GM06990 (cell line): ENCODE data around the gene CCDC34.
"Not testable (repeated sequence)": the region's sequence is repeated elsewhere in the genome, so short reads cannot be mapped to it uniquely, and the experiment has no call there.

ENCODE experiments used
- DNase-seq: peaks from one replicate; pipeline ENCODE4 v3.0.0-alpha.2; 2011; ENCODE audit not compliant: insufficient read length; ENCODE audit errors: extremely low read depth
- H3K27me3 ChIP-seq: replicated peaks from 2 replicates; pipeline ENCODE4 v1.6.0; 2011; ENCODE audit warnings: low read length; ENCODE audit not compliant: control insufficient read depth, insufficient read depth
- H3K36me3 ChIP-seq: 2 replicates; pipeline ENCODE4 v1.5.1; 2011; ENCODE audit warnings: low read length; ENCODE audit not compliant: control insufficient read depth, insufficient read depth
- H3K4me3 ChIP-seq: replicated peaks from 2 replicates; pipeline ENCODE4 v1.5.1; 2011; ENCODE audit warnings: low read depth, mild to moderate bottlenecking, control low read depth, low read length
- CTCF ChIP-seq: IDR thresholded peaks from 2 replicates; pipeline ENCODE4 v1.5.1; 2011; ENCODE audit warnings: low read length, control low read depth, mild to moderate bottlenecking, inconsistent platforms; ENCODE audit not compliant: insufficient read depth, poor library complexity, severe bottlenecking

The CCDC34 gene

GRCh38 chr11:27339941-27340340 is 23.1 kb downstream of the CCDC34 start:
- H3K36me3 ChIP-seq, result no peaks in the 10 kb centered on the region
- H3K27me3 ChIP-seq, result no peaks in the 10 kb centered on the region
- no peak overlapping the region for H3K4me3 ChIP-seq
- no peak for DNase-seq
- no peak for TF ChIP-seq CTCF

GRCh38 chr11:27334764-27335163 is 28.3 kb downstream of the CCDC34 start:
- not testable (repeated sequence) for H3K36me3 ChIP-seq, H3K4me3 ChIP-seq, DNase-seq, H3K27me3 ChIP-seq

- no peak for DNase-seq
- TF ChIP-seq CTCF, result no peak
- Histone ChIP-seq H3K27me3 (no peaks in the 10 kb centered on the region), H3K4me3 (no peak overlapping the region), H3K36me3 (no peaks in the 10 kb centered on the region)
These were observed 31.0 kb downstream of the CCDC34 start for GRCh38 chr11:27331981-27332380.

- no peak for TF ChIP-seq CTCF
- Histone ChIP-seq H3K4me3 (no peak overlapping the region), H3K27me3 (no peaks in the 10 kb centered on the region), H3K36me3 (no peaks in the 10 kb centered on the region)
- DNase-seq, result no peak
These were observed 32.3 kb downstream of the CCDC34 start for GRCh38 chr11:27330633-27331270.

- no peak overlapping the region for H3K4me3 ChIP-seq
- no peaks in the 10 kb centered on the region for H3K36me3 ChIP-seq
- TF ChIP-seq CTCF, result no peak
- H3K27me3 ChIP-seq, result no peaks in the 10 kb centered on the region
- no peak for DNase-seq
These were observed 33.0 kb downstream of the CCDC34 start for GRCh38 chr11:27329867-27330632.

GRCh38 chr11:27328614-27329013 is 34.4 kb downstream of the CCDC34 start:
- H3K4me3 ChIP-seq, result no peak overlapping the region
- H3K27me3 ChIP-seq, result no peaks in the 10 kb centered on the region
- DNase-seq, result no peak
- H3K36me3 ChIP-seq, result no peaks in the 10 kb centered on the region
- no peak for TF ChIP-seq CTCF

- not testable (repeated sequence) for H3K36me3 ChIP-seq
These were observed 36.0 kb downstream of the CCDC34 start for GRCh38 chr11:27327064-27327463.

GRCh38 chr11:27322196-27322595 is 40.8 kb downstream of the CCDC34 start:
- not testable (repeated sequence) for H3K36me3 ChIP-seq, H3K4me3 ChIP-seq, H3K27me3 ChIP-seq, DNase-seq

More at GRCh38 chr11:27327064-27327463, 36.0 kb downstream of the CCDC34 start:
- H3K4me3 ChIP-seq, H3K27me3 ChIP-seq, DNase-seq: not testable (repeated sequence)

GRCh38 chr11:27321340-27321739 is 41.7 kb downstream of the CCDC34 start:
- not testable (repeated sequence) for DNase-seq, H3K27me3 ChIP-seq, H3K36me3 ChIP-seq, H3K4me3 ChIP-seq
